ENCODE data around the gene MPG. TPM values are rescaled to one million over a fixed set of nuclear protein-coding genes. Genes with fewer than 3 reads are reported as not detected.

MPG gene
- total RNA-seq, 1 donor from 2014 or later: 72.0 TPM

DNA sequence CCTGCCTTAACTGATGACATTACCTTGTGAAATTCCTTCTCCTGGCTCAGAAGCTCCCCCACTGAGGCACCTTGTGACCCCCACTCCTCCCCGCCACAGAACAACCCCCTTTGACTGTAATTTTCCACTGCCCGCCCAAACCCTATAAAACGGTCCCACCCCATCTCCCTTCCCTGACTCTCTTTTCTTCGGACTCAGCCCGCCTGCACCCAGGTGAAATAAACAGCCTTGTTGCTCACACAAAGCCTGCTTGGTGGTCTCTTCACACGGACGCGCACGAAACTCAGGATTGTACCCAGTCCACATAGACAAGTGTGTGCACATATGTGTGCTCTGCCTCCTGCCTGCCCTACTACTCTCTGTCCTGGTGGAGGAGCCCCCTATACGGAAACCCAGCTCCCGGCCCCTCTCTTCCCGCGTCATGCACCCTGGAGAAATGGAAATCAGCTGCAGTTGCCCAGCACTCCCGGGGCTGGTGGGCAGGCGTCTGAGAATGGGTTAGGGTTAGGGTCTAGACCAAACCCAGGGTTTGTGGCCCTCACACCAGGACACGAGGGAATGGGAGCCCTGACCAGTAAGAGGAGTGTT is 3.2 kb upstream of the MPG start:
- Histone ChIP-seq H3K9ac (ENCODE audit: low read depth in 1 of 3, low read length in 3 of 3) (peak overlapping the region in 1 of 3 donors; percentile 40), H3K4me1 (ENCODE audit: control insufficient read depth in 3 of 3, insufficient read depth in 3 of 3, low read length in 3 of 3) (peaks cover 72 to 83% (median 81%) of the 10 kb centered on the region in 3 donors), H3K4me3 (ENCODE audit: low read length in 3 of 3) (no peak overlapping the region)

DNA sequence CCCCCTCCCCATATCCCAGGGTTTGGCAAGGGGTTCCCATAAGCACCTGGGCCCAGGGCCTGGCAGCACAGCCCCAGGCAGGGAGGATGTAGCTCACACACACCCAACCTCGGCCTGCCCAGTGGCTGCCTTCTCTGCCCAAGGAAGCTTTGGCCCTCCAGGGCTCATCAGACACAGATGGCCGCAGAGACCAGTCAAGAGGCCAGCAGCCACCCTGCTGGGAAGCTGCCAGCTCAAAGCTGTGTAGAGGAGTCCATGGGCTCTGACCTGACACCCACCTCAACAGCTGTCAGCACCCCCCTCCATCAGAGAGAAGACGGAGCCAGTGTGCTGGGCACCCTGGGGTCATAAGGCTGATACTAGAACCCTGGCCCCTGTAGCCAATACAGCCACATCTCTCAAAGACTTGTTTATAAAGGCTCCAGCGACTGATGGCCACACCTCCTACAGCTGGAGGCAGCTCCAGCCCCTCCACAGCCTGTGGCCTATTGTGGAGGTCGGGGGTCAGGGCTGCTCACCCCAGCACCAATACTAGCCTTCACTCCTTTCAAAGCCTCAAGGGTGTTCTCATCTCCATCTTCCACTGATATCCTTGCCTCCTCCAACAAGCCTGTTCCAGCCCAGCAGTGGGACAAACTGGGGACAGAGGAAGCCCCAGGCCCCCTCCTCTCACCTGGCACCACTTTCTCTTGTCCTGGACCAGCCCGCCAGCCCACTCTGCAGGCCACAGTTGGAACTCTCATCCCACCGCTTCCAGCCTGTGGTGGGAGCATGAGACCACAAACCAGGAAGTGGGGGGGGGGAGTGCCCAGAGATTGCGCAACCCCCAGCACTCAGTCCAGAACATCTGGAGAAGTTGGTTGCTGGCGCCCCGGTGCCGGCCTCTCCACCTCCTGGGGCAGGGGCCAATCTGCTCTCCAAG is 2.2 kb upstream of the MPG start:
- Histone ChIP-seq H3K27ac (ENCODE audit: low read depth, low read length) (peak overlapping the region; percentile 86), H3K27me3 (ENCODE audit: control insufficient read depth in 3 of 3, insufficient read depth in 3 of 3, low read length in 3 of 3) (no peaks in the 10 kb centered on the region), H3K36me3 (ENCODE audit: control insufficient read depth in 3 of 3, insufficient read depth in 3 of 3, low read length in 3 of 3) (peaks cover 2 to 15% (median 11%) of the 10 kb centered on the region in 3 donors), H3K4me1 (ENCODE audit: control insufficient read depth in 3 of 3, insufficient read depth in 3 of 3, low read length in 3 of 3) (peaks cover 62 to 75% (median 75%) of the 10 kb centered on the region in 3 donors), H3K9ac (ENCODE audit: low read depth in 1 of 3, low read length in 3 of 3) (peak overlapping the region in 2 of 3 donors; percentile 33 to 45), H3K4me3 (ENCODE audit: low read length in 3 of 3) (peak overlapping the region in 1 of 3 donors; percentile 91), H3K9me3 (ENCODE audit: control insufficient read depth in 3 of 3, low read length in 3 of 3) (no peaks in the 10 kb centered on the region)

More for the DNA sequence above, 3.2 kb upstream of the MPG start:
- H3K27me3 ChIP-seq (ENCODE audit: control insufficient read depth in 3 of 3, insufficient read depth in 3 of 3, low read length in 3 of 3): no peaks in the 10 kb centered on the region
- peak overlapping the region; percentile 86 for H3K27ac ChIP-seq (ENCODE audit: low read depth, low read length)
- no peaks in the 10 kb centered on the region for H3K9me3 ChIP-seq (ENCODE audit: control insufficient read depth in 3 of 3, low read length in 3 of 3)
- peaks cover 0 to 7% (median 3%) of the 10 kb centered on the region in 3 donors for H3K36me3 ChIP-seq (ENCODE audit: control insufficient read depth in 3 of 3, insufficient read depth in 3 of 3, low read length in 3 of 3)

- H3K4me1 ChIP-seq (ENCODE audit: control insufficient read depth in 3 of 3, insufficient read depth in 3 of 3, low read length in 3 of 3): peaks cover 53 to 69% (median 67%) of the 10 kb centered on the region in 3 donors
- peak overlapping the region; percentile 48 to 91 (median 82) for H3K4me3 ChIP-seq (ENCODE audit: low read length in 3 of 3)
- peak overlapping the region; percentile 43 to 98 (median 45) for H3K9ac ChIP-seq (ENCODE audit: low read depth in 1 of 3, low read length in 3 of 3)
- peak overlapping the region; percentile 86 for H3K27ac ChIP-seq (ENCODE audit: low read depth, low read length)
- peaks cover 4 to 16% (median 11%) of the 10 kb centered on the region in 3 donors for H3K36me3 ChIP-seq (ENCODE audit: control insufficient read depth in 3 of 3, insufficient read depth in 3 of 3, low read length in 3 of 3)
- H3K9me3 ChIP-seq (ENCODE audit: control insufficient read depth in 3 of 3, low read length in 3 of 3): no peaks in the 10 kb centered on the region
- no peaks in the 10 kb centered on the region for H3K27me3 ChIP-seq (ENCODE audit: control insufficient read depth in 3 of 3, insufficient read depth in 3 of 3, low read length in 3 of 3)
Measured at GRCh38 chr16:76535-77272, 1.3 kb upstream of the MPG start.

DNA sequence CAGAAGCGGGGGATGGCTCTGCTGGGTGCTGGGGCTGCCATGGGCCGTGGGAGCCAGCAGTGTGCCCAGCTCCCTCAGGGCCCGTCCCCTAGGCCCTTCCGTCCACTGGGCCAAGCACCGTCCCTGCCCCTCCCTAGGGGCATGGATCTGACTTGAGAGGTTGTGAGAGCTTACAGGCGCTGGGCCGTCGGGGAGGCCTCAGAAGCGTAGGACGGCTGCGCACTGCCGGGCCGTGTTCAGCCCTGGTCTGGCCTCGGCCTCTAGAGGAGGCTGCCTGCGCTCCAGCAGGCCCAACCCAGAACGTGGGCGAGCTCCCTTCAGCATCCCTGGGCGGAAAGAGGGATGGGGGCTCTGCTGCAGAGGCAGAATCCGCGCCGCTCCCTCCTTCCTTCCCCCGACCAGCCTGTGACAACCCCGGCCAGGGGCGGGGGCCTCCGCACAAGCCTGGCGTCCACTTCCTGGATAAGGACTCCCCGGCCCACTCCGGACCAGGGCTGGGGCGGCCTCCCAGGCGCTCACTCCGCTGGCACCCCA is 685 bp upstream of the MPG start:
- H3K36me3 ChIP-seq (ENCODE audit: control insufficient read depth in 3 of 3, insufficient read depth in 3 of 3, low read length in 3 of 3): peaks cover 4 to 17% (median 11%) of the 10 kb centered on the region in 3 donors
- peak overlapping the region; percentile 48 to 91 (median 82) for H3K4me3 ChIP-seq (ENCODE audit: low read length in 3 of 3)
- H3K9me3 ChIP-seq (ENCODE audit: control insufficient read depth in 3 of 3, low read length in 3 of 3): no peaks in the 10 kb centered on the region
- H3K9ac ChIP-seq (ENCODE audit: low read depth in 1 of 3, low read length in 3 of 3): peak overlapping the region; percentile 43 to 98 (median 82)
- H3K4me1 ChIP-seq (ENCODE audit: control insufficient read depth in 3 of 3, insufficient read depth in 3 of 3, low read length in 3 of 3): peaks cover 52 to 68% (median 64%) of the 10 kb centered on the region in 3 donors
- peak overlapping the region; percentile 86 for H3K27ac ChIP-seq (ENCODE audit: low read depth, low read length)
- no peaks in the 10 kb centered on the region for H3K27me3 ChIP-seq (ENCODE audit: control insufficient read depth in 3 of 3, insufficient read depth in 3 of 3, low read length in 3 of 3)

DNA sequence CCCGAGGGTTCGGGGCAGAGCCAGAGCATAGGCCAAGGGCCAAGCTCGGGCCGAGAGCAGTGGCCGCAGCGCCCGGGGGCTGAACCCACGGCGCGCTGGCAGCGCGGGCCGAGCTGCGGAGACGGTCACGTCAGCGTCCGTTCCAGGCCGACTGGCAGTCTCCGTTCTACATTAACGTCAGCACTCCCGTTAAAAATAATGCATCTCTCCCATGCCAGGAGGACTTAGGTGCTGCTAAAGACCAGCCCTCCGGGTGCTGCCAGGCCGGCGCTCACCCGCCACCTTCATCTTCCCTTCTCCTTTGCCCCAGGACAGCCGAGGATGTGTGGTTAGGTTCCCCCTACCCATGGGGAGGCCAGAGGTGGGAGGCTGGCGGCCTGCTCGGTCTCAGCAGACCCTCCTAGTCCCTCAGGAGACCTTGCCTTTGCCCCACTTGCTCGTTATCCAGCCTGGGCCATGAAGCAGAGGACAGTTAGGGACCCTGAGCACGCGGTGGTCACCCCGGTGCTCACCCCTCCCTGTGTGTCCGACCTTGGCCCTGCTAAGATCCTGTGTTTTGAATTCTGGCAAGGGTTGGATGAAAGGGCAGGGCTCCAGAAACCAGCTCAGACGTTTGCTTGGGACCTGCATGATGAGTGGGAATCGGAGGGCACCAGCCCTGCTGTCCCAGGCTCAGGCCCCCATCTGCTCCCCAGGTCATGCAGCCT is 572 bp downstream of the MPG start:
- peak overlapping the region; percentile 86 for H3K27ac ChIP-seq (ENCODE audit: low read depth, low read length)
- peaks cover 4 to 25% (median 15%) of the 10 kb centered on the region in 3 donors for H3K36me3 ChIP-seq (ENCODE audit: control insufficient read depth in 3 of 3, insufficient read depth in 3 of 3, low read length in 3 of 3)
- H3K27me3 ChIP-seq (ENCODE audit: control insufficient read depth in 3 of 3, insufficient read depth in 3 of 3, low read length in 3 of 3): no peaks in the 10 kb centered on the region
- peak overlapping the region; percentile 71 to 91 (median 82) for H3K4me3 ChIP-seq (ENCODE audit: low read length in 3 of 3)
- H3K9ac ChIP-seq (ENCODE audit: low read depth in 1 of 3, low read length in 3 of 3): peak overlapping the region; percentile 73 to 98 (median 82)
- no peaks in the 10 kb centered on the region for H3K9me3 ChIP-seq (ENCODE audit: control insufficient read depth in 3 of 3, low read length in 3 of 3)
- peaks cover 45 to 58% (median 54%) of the 10 kb centered on the region in 3 donors for H3K4me1 ChIP-seq (ENCODE audit: control insufficient read depth in 3 of 3, insufficient read depth in 3 of 3, low read length in 3 of 3)

DNA sequence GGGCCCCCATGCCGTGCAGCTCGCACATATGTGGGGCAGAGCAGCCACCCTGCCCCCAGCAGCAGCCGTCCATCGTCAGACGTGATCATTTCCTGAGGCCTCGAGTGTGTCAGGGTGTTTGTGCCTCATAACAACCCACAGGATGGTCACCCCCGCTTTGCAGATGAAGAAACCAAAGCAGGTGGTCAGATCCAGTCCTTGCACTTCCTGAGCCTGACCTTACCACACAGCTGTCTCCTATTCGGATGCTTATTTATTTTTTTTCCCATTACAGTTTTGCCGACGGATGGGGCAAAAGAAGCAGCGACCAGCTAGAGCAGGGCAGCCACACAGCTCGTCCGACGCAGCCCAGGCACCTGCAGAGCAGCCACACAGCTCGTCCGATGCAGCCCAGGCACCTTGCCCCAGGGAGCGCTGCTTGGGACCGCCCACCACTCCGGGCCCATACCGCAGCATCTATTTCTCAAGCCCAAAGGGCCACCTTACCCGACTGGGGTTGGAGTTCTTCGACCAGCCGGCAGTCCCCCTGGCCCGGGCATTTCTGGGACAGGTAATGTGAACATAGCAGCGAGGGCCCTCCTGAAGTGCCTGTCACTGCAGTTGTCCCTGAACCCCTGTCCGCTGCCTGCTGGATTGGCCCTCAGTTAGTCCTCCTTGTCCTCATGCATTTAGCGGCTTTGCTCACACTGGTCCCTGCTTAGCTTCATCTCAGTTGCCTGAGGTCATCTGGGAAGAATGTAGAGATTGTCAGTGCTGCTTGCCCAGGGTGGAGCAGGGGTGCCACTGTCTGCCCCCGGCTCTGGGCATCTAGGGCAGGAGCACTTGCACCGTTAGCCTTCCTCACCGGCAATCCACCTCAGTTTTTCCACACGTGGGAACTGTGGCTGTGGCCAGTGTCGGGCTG is 1.4 kb downstream of the MPG start:
- Histone ChIP-seq H3K27me3 (ENCODE audit: control insufficient read depth in 3 of 3, insufficient read depth in 3 of 3, low read length in 3 of 3) (no peaks in the 10 kb centered on the region), H3K4me3 (ENCODE audit: low read length in 3 of 3) (peak overlapping the region; percentile 71 to 91 (median 82)), H3K9me3 (ENCODE audit: control insufficient read depth in 3 of 3, low read length in 3 of 3) (no peaks in the 10 kb centered on the region), H3K27ac (ENCODE audit: low read depth, low read length) (peak overlapping the region; percentile 86), H3K4me1 (ENCODE audit: control insufficient read depth in 3 of 3, insufficient read depth in 3 of 3, low read length in 3 of 3) (peaks cover 44 to 58% (median 54%) of the 10 kb centered on the region in 3 donors), H3K9ac (ENCODE audit: low read depth in 1 of 3, low read length in 3 of 3) (peak overlapping the region; percentile 73 to 98 (median 82)), H3K36me3 (ENCODE audit: control insufficient read depth in 3 of 3, insufficient read depth in 3 of 3, low read length in 3 of 3) (peaks cover 12 to 29% (median 15%) of the 10 kb centered on the region in 3 donors)

GRCh38 chr16:83060-83603 is 5.1 kb downstream of the MPG start:
- Histone ChIP-seq H3K4me3 (ENCODE audit: low read length in 3 of 3) (no peak overlapping the region), H3K27me3 (ENCODE audit: control insufficient read depth in 3 of 3, insufficient read depth in 3 of 3, low read length in 3 of 3) (no peaks in the 10 kb centered on the region), H3K36me3 (ENCODE audit: control insufficient read depth in 3 of 3, insufficient read depth in 3 of 3, low read length in 3 of 3) (peaks cover 39 to 53% (median 40%) of the 10 kb centered on the region in 3 donors), H3K27ac (ENCODE audit: low read depth, low read length) (no peak overlapping the region), H3K4me1 (ENCODE audit: control insufficient read depth in 3 of 3, insufficient read depth in 3 of 3, low read length in 3 of 3) (peaks cover 26 to 46% (median 43%) of the 10 kb centered on the region in 3 donors), H3K9ac (ENCODE audit: low read depth in 1 of 3, low read length in 3 of 3) (no peak overlapping the region), H3K9me3 (ENCODE audit: control insufficient read depth in 3 of 3, low read length in 3 of 3) (no peaks in the 10 kb centered on the region)

DNA sequence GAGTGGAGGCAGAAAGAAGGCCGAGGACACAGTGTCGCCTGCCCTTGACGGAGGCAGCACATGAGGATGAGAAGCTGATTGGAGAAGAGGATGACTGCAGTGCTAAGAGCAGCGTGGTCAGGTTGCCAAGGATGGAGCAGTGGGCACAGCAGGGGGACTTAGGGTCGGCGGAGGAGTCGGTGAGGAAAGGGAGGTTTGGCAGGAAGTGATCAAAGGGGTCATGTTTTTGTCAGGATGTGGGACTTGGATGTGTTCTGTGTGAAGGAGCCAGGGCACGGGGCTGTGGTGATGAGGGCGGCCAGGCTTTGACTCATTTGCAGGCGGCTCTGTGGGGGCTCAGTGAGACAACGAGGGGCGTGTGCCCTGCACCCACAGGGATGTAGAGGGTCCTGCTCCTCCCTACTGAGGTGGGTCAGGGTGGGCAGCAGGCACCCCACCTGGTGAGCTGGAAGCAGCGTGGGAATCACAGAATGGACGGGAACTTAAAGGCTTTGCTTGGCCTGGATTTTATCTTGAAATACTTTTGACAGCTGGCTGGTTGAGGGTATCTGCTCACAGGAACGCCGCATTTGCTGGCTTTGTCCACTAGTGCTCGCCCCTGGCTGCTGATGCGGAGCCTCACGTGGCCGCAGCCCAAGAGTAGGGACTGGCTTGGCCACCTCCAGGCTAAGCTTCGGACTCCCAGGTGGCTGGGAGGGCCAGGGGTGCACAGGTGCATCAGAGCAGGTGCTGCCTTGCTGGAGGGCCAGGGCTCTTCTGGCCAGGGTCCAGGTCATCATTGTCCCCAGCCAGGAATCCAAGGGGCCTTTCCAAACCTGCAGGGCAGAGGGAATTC is 6.0 kb downstream of the MPG start:
- Histone ChIP-seq H3K27me3 (ENCODE audit: control insufficient read depth in 3 of 3, insufficient read depth in 3 of 3, low read length in 3 of 3) (no peaks in the 10 kb centered on the region), H3K9ac (ENCODE audit: low read depth in 1 of 3, low read length in 3 of 3) (peak overlapping the region in 1 of 3 donors; percentile 71), H3K4me3 (ENCODE audit: low read length in 3 of 3) (no peak overlapping the region), H3K4me1 (ENCODE audit: control insufficient read depth in 3 of 3, insufficient read depth in 3 of 3, low read length in 3 of 3) (peaks cover 21 to 41% (median 35%) of the 10 kb centered on the region in 3 donors), H3K9me3 (ENCODE audit: control insufficient read depth in 3 of 3, low read length in 3 of 3) (no peaks in the 10 kb centered on the region), H3K27ac (ENCODE audit: low read depth, low read length) (peak overlapping the region; percentile 73), H3K36me3 (ENCODE audit: control insufficient read depth in 3 of 3, insufficient read depth in 3 of 3, low read length in 3 of 3) (peaks cover 47 to 61% (median 48%) of the 10 kb centered on the region in 3 donors)
